WTC11 (cell line): ENCODE results near the gene MAN2B2.

Source experiments
- ATF3 ChIP-seq: sonication (generic); formaldehyde crosslinking; conservative IDR thresholded peaks from 2 replicates; pipeline ENCODE4 v1.8.1; 2022; ENCODE audit warnings: mild to moderate bottlenecking, missing genetic modification reagents
- CREM ChIP-seq: sonication (generic); formaldehyde crosslinking; IDR thresholded peaks from 2 replicates; pipeline ENCODE4 v1.8.1; 2022; ENCODE audit warnings: mild to moderate bottlenecking, missing genetic modification reagents, moderate library complexity
- CTCF ChIP-seq: fragments of 200-600 bp; IDR thresholded peaks from 2 replicates; pipeline ENCODE4 v1.8.0; 2022; ENCODE audit warnings: antibody characterized with exemption
- HMGXB4 ChIP-seq: sonication (generic); formaldehyde crosslinking; IDR thresholded peaks from 2 replicates; pipeline ENCODE4 v1.8.1; 2023; ENCODE audit warnings: mild to moderate bottlenecking, moderate library complexity, missing genetic modification reagents
- JAZF1 ChIP-seq: fragments of 250-450 bp; sonication (Bioruptor Pico); IDR thresholded peaks from 2 replicates; pipeline ENCODE4 v1.9.0; 2021; ENCODE audit warnings: moderate library complexity, mild to moderate bottlenecking, inconsistent platforms
- NFE2L1 ChIP-seq: sonication (generic); formaldehyde crosslinking; IDR thresholded peaks from 2 replicates; pipeline ENCODE4 v1.8.1; 2023; ENCODE audit warnings: missing genetic modification reagents
- STAT6 ChIP-seq: sonication (generic); formaldehyde crosslinking; conservative IDR thresholded peaks from 2 replicates; pipeline ENCODE4 v1.8.1; 2023; ENCODE audit warnings: mild to moderate bottlenecking, low read depth, missing genetic modification reagents, moderate library complexity
- ZBTB43 ChIP-seq: sonication (generic); formaldehyde crosslinking; IDR thresholded peaks from 2 replicates; pipeline ENCODE4 v1.8.1; 2023; ENCODE audit warnings: mild to moderate bottlenecking, missing genetic modification reagents

- TF ChIP-seq HMGXB4 (CRISPR knock-in tag) (no peak), ZBTB43 (no peak), CTCF (no peak), ATF3 (CRISPR knock-in tag) (no peak), CREM (CRISPR knock-in tag) (no peak), NFE2L1 (CRISPR knock-in tag) (no peak), JAZF1 (CRISPR knock-in tag) (no peak), STAT6 (CRISPR knock-in tag) (no peak)
Measured at GRCh38 chr4:6627832-6628231, 52.8 kb downstream of the MAN2B2 start.
